GM23338 (cell line): ENCODE data around the gene SUB1. TPM values are rescaled to one million over a fixed set of nuclear protein-coding genes. Genes with fewer than 3 reads are reported as not detected.

Experiments
- ATAC-seq: fragments of 200-7000 bp; cut with Tn5 transposase; 3 replicates; pipeline ENCODE4 v1.9.1; 2020
- DNase-seq: peaks from one replicate; pipeline ENCODE4 v3.0.0-alpha.2; 2015; ENCODE audit warnings: low spot score
- H2AFZ ChIP-seq: fragments of 200-600 bp; sonication (generic); 2 replicates; pipeline ENCODE4 v1.8.0; 2016; ENCODE audit warnings: antibody characterized with exemption, mild to moderate bottlenecking, moderate library complexity
- H3F3A ChIP-seq: fragments of 200-600 bp; sonication (generic); replicated peaks from 2 replicates; pipeline ENCODE4 v1.8.0; 2017; ENCODE audit warnings: antibody characterized with exemption, mixed run types, low read depth
- H3K27ac ChIP-seq: fragments of 200-600 bp; sonication (generic); 2 replicates; pipeline ENCODE4 v1.6.1; 2016; ENCODE audit warnings: low read depth
- H3K27me3 ChIP-seq: fragments of 200-600 bp; sonication (generic); 2 replicates; pipeline ENCODE4 v1.8.0; 2016; ENCODE audit warnings: mild to moderate bottlenecking, mixed run types, moderate library complexity; ENCODE audit not compliant: insufficient read depth
- H3K36me3 ChIP-seq: fragments of 200-600 bp; sonication (generic); 2 replicates; pipeline ENCODE4 v1.8.0; 2016; ENCODE audit warnings: mild to moderate bottlenecking; ENCODE audit not compliant: insufficient read depth
- H3K4me1 ChIP-seq: fragments of 200-600 bp; sonication (generic); 2 replicates; pipeline ENCODE4 v1.8.0; 2016; ENCODE audit warnings: mild to moderate bottlenecking, moderate library complexity; ENCODE audit not compliant: insufficient read depth
- H3K4me2 ChIP-seq: fragments of 200-600 bp; sonication (generic); 2 replicates; pipeline ENCODE4 v1.7.1; 2017; ENCODE audit warnings: mixed run types
- H3K4me3 ChIP-seq: fragments of 200-600 bp; sonication (generic); 2 replicates; pipeline ENCODE4 v1.6.1; 2016; ENCODE audit warnings: mixed run types
- H3K79me2 ChIP-seq: fragments of 200-600 bp; sonication (generic); replicated peaks from 2 replicates; pipeline ENCODE4 v1.8.0; 2017; ENCODE audit warnings: mild to moderate bottlenecking; ENCODE audit not compliant: insufficient read depth
- H3K9me2 ChIP-seq: fragments of 200-600 bp; sonication (generic); 2 replicates; pipeline ENCODE4 v1.8.0; 2017; ENCODE audit not compliant: insufficient read depth
- H4K20me1 ChIP-seq: fragments of 200-600 bp; sonication (generic); replicated peaks from 2 replicates; pipeline ENCODE4 v1.8.0; 2017; ENCODE audit warnings: mild to moderate bottlenecking; ENCODE audit not compliant: insufficient read depth
- H3K27ac Mint-ChIP-seq: 2 replicates; pipeline ENCODE4 v1.8.0; 2020; ENCODE audit warnings: inconsistent platforms, mild to moderate bottlenecking, moderate library complexity, mixed read lengths
- H3K27me3 Mint-ChIP-seq: 3 replicates; pipeline ENCODE4 v1.8.0; 2022; ENCODE audit warnings: low read depth, mild to moderate bottlenecking, moderate library complexity, mixed read lengths, inconsistent platforms; ENCODE audit not compliant: insufficient read depth, poor library complexity
- H3K36me3 Mint-ChIP-seq: 3 replicates; pipeline ENCODE4 v1.8.0; 2021; ENCODE audit warnings: low read depth, mild to moderate bottlenecking, inconsistent platforms, moderate library complexity, mixed read lengths
- H3K4me1 Mint-ChIP-seq: 3 replicates; pipeline ENCODE4 v1.8.0; 2020; ENCODE audit warnings: mild to moderate bottlenecking, inconsistent platforms, mixed read lengths
- H3K4me3 Mint-ChIP-seq: 3 replicates; pipeline ENCODE4 v1.8.0; 2021; ENCODE audit warnings: moderate library complexity, mild to moderate bottlenecking, inconsistent platforms, mixed read lengths
- H3K9me3 Mint-ChIP-seq: 3 replicates; pipeline ENCODE4 v1.8.0; 2020; ENCODE audit warnings: moderate library complexity, mild to moderate bottlenecking, inconsistent platforms, mixed read lengths
- CREB1 ChIP-seq: fragments of 250-450 bp; sonication (Bioruptor Pico); IDR thresholded peaks from 2 replicates; pipeline ENCODE4 v1.5.0; 2020; ENCODE audit warnings: low read depth, mild to moderate bottlenecking, moderate library complexity
- EZH2 ChIP-seq: fragments of 200-600 bp; sonication (generic); IDR thresholded peaks from one replicate; pipeline ENCODE4 v1.8.0; 2017; ENCODE audit warnings: antibody characterized with exemption, mild to moderate bottlenecking, low read depth; ENCODE audit not compliant: unreplicated experiment
- EZH2phosphoT487 ChIP-seq: fragments of 200-600 bp; sonication (generic); IDR thresholded peaks from one replicate; pipeline ENCODE4 v1.8.1; 2018; ENCODE audit warnings: antibody characterized with exemption; ENCODE audit not compliant: unreplicated experiment
- JUNB ChIP-seq: IDR thresholded peaks from one replicate; pipeline ENCODE4 v1.6.1; 2016; ENCODE audit warnings: antibody characterized with exemption; ENCODE audit not compliant: unreplicated experiment
- NANOG ChIP-seq: IDR thresholded peaks from 2 replicates; pipeline ENCODE4 v1.6.1; 2016; ENCODE audit warnings: antibody characterized with exemption, borderline replicate concordance
- POLR2AphosphoS5 ChIP-seq: IDR thresholded peaks from 2 replicates; pipeline ENCODE4 v1.6.1; 2016; ENCODE audit warnings: antibody characterized with exemption, low read depth
- REST ChIP-seq: IDR thresholded peaks from one replicate; pipeline ENCODE4 v1.6.1; 2018; ENCODE audit warnings: antibody characterized with exemption; ENCODE audit not compliant: unreplicated experiment
- STAT1 ChIP-seq: IDR thresholded peaks from one replicate; pipeline ENCODE4 v1.6.1; 2016; ENCODE audit warnings: antibody characterized with exemption; ENCODE audit not compliant: unreplicated experiment
- ZNF114 ChIP-seq: fragments of 250-450 bp; sonication (Bioruptor Pico); IDR thresholded peaks from 2 replicates; pipeline ENCODE4 v1.5.0; 2020; ENCODE audit warnings: mild to moderate bottlenecking, moderate library complexity
- ZNF331 ChIP-seq: fragments of 250-450 bp; sonication (Bioruptor Pico); IDR thresholded peaks from 2 replicates; pipeline ENCODE4 v1.5.0; 2020; ENCODE audit warnings: low read depth, mild to moderate bottlenecking, moderate library complexity
- ZNF462 ChIP-seq: fragments of 250-450 bp; sonication (Bioruptor Pico); IDR thresholded peaks from 2 replicates; pipeline ENCODE4 v1.5.0; 2020; ENCODE audit warnings: mild to moderate bottlenecking, moderate library complexity
- polyA plus RNA-seq: library from polyadenylated mRNA; unstranded; fragments of >200 nt; fragmentation: Nextera tagmentation; extraction: Ambion mirVana; gene quantifications from 2 replicates; pipeline ENCODE4 v1.2.1, GENCODE V29; 2016
- total RNA-seq: library from RNA; depleted of rRNA; stranded (reverse); fragments of >200 nt; shearing (Covaris generic); gene quantifications from 2 replicates; pipeline ENCODE4 v1.2.3, GENCODE V29; 2014
- TF ChIP-seq, protein P1 (sequence below): IDR thresholded peaks from 2 replicates; pipeline ENCODE4 v1.6.1; 2016; ENCODE audit warnings: antibody characterized with exemption
- TF ChIP-seq, protein P2 (sequence below), 2 experiments: fragments of 200-600 bp in 1 of 2; sonication (generic) in 1 of 2; conservative IDR thresholded peaks; 2 replicates each; pipeline versions ENCODE4 v1.5.1 to v1.6.1; 2016 to 2017; ENCODE audit warnings: antibody characterized with exemption in 2 of 2, low read depth in 2 of 2, mild to moderate bottlenecking in 2 of 2, moderate library complexity in 1 of 2

Gene SUB1
- total and polyA plus RNA-seq, 2 experiments from 2014 or later: 365 to 1,041 TPM

DNA sequence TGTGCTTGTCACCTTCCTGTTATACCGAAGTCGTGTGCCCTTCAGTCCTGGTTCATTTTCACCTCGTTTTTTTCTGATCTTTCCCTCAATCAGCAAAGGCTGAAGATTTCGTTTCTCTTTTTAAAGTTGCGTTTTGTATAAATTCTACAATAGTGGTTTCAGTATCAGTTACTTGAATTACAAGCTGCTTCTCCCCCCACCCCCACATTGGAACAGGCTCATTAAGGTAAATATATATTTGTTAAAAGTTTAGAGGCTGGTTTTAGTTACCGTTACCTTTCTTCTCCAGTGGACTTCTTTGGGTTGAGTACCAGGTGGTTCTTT is 881 bp downstream of the SUB1 start:
- H3K79me2 ChIP-seq: peaks cover 40% of the 10 kb centered on the region
- Mint-ChIP-seq H3K36me3 (peaks cover 26% of the 10 kb centered on the region), H3K4me3 (peak overlapping the region; percentile 91), H3K27me3 (peaks cover 10% of the 10 kb centered on the region), H3K27ac (peak overlapping the region; percentile 94), H3K9me3 (no peaks in the 10 kb centered on the region), H3K4me1 (peaks cover 42% of the 10 kb centered on the region)
- no peaks in the 10 kb centered on the region for H3K9me2 ChIP-seq
- peaks cover 4% of the 10 kb centered on the region; the same call in 1 of the 2 replicates for H4K20me1 ChIP-seq
- no peak overlapping the region for H2AFZ ChIP-seq
- ATAC-seq (no peak), DNase-seq (no peak)
- H3K27me3 ChIP-seq: no peaks in the 10 kb centered on the region
- H3K36me3 ChIP-seq: 0 out of 2 replicates have a peak, but pooled peaks cover 5% of the 10 kb centered on the region
- H3K27ac ChIP-seq: peak overlapping the region; percentile 34; the same call in 1 of the 2 replicates
- TF ChIP-seq ZNF114 (CRISPR knock-in tag): no peak
- no peak for TF ChIP-seq STAT1
- no peak for TF ChIP-seq REST
- no peak for TF ChIP-seq JUNB
- TF ChIP-seq EZH2phosphoT487: no peak
- no peak for TF ChIP-seq CREB1 (CRISPR knock-in tag)
- TF ChIP-seq, protein P1, sequence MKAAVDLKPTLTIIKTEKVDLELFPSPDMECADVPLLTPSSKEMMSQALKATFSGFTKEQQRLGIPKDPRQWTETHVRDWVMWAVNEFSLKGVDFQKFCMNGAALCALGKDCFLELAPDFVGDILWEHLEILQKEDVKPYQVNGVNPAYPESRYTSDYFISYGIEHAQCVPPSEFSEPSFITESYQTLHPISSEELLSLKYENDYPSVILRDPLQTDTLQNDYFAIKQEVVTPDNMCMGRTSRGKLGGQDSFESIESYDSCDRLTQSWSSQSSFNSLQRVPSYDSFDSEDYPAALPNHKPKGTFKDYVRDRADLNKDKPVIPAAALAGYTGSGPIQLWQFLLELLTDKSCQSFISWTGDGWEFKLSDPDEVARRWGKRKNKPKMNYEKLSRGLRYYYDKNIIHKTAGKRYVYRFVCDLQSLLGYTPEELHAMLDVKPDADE: no peak
- TF ChIP-seq NANOG: no peak
- no peak for TF ChIP-seq EZH2
- TF ChIP-seq ZNF331 (CRISPR knock-in tag): no peak
- no peak for TF ChIP-seq POLR2AphosphoS5
- TF ChIP-seq, protein P2, sequence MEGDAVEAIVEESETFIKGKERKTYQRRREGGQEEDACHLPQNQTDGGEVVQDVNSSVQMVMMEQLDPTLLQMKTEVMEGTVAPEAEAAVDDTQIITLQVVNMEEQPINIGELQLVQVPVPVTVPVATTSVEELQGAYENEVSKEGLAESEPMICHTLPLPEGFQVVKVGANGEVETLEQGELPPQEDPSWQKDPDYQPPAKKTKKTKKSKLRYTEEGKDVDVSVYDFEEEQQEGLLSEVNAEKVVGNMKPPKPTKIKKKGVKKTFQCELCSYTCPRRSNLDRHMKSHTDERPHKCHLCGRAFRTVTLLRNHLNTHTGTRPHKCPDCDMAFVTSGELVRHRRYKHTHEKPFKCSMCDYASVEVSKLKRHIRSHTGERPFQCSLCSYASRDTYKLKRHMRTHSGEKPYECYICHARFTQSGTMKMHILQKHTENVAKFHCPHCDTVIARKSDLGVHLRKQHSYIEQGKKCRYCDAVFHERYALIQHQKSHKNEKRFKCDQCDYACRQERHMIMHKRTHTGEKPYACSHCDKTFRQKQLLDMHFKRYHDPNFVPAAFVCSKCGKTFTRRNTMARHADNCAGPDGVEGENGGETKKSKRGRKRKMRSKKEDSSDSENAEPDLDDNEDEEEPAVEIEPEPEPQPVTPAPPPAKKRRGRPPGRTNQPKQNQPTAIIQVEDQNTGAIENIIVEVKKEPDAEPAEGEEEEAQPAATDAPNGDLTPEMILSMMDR (conservative IDR thresholded peaks at IDR 0.05; ENCODE audit: low read depth in 2 of 2): no peak
- no peak for TF ChIP-seq ZNF462 (CRISPR knock-in tag)
- peaks cover 5% of the 10 kb centered on the region; the same call in 1 of the 2 replicates for H3F3A ChIP-seq
- H3K4me3 ChIP-seq: peak overlapping the region; percentile 88
- peaks cover 32% of the 10 kb centered on the region for H3K4me1 ChIP-seq
- H3K4me2 ChIP-seq: peak overlapping the region; percentile 79
